SK-N-SH (cell line): ENCODE data around the gene DGCR6.
"Not testable (repeated sequence)": the region's sequence is repeated elsewhere in the genome, so short reads cannot be mapped to it uniquely, and the experiment has no call there.

Source experiments
- CHD2 ChIP-seq: fragments of 150-350 bp; IDR thresholded peaks from 2 replicates; pipeline ENCODE4 v1.6.1; 2018; ENCODE audit warnings: low read length; ENCODE audit not compliant: partially characterized antibody
- POLR2AphosphoS5 ChIP-seq: IDR thresholded peaks from 2 replicates; pipeline ENCODE4 v1.6.1; 2012; ENCODE audit warnings: low read depth, low read length
- RCOR1 ChIP-seq: fragments of 150-350 bp; IDR thresholded peaks from 2 replicates; pipeline ENCODE4 v1.6.1; 2017; ENCODE audit warnings: antibody characterized with exemption, low read length
- SIN3A ChIP-seq: IDR thresholded peaks from 2 replicates; pipeline ENCODE4 v1.6.1; 2012; ENCODE audit warnings: low read depth, mild to moderate bottlenecking, low read length, moderate library complexity, borderline replicate concordance
- YY1 ChIP-seq: IDR thresholded peaks from 2 replicates; pipeline ENCODE4 v1.4.0; 2012; ENCODE audit warnings: low read depth, mild to moderate bottlenecking
- TF ChIP-seq, protein P1 (sequence below): fragments of 200-600 bp; sonication (generic); IDR thresholded peaks from 2 replicates; pipeline ENCODE4 v1.6.1; 2017; ENCODE audit warnings: antibody characterized with exemption, mild to moderate bottlenecking, moderate library complexity
- TF ChIP-seq, protein P2 (sequence below): IDR thresholded peaks from 2 replicates; pipeline ENCODE4 v1.6.1; 2012; ENCODE audit warnings: mild to moderate bottlenecking, low read depth, low read length, moderate library complexity

DNA sequence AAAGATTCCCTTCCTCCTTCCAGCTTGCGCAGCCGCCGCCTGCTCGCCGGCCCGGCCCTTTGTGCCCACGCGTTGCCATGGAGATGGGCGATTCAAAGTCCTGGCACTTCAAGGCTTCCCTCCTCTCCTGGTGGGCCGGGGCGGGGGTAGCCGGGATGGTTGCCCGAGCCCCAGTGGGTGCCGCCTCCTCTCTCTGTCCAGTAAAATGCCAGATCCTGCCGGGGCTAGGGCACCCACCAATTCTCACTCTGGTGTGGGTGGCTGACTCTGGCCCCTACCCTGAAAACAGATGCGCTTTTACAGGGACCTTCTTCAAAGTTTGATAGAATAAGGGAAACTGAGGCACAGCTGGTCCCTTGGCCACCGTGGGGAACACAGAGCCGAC is 52.2 kb downstream of the DGCR6 start:
- not testable (repeated sequence) for TF ChIP-seq POLR2AphosphoS5, RCOR1, YY1, CHD2, SIN3A
- TF ChIP-seq, protein P1, sequence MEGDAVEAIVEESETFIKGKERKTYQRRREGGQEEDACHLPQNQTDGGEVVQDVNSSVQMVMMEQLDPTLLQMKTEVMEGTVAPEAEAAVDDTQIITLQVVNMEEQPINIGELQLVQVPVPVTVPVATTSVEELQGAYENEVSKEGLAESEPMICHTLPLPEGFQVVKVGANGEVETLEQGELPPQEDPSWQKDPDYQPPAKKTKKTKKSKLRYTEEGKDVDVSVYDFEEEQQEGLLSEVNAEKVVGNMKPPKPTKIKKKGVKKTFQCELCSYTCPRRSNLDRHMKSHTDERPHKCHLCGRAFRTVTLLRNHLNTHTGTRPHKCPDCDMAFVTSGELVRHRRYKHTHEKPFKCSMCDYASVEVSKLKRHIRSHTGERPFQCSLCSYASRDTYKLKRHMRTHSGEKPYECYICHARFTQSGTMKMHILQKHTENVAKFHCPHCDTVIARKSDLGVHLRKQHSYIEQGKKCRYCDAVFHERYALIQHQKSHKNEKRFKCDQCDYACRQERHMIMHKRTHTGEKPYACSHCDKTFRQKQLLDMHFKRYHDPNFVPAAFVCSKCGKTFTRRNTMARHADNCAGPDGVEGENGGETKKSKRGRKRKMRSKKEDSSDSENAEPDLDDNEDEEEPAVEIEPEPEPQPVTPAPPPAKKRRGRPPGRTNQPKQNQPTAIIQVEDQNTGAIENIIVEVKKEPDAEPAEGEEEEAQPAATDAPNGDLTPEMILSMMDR: not testable (repeated sequence)
- TF ChIP-seq, protein P2, sequence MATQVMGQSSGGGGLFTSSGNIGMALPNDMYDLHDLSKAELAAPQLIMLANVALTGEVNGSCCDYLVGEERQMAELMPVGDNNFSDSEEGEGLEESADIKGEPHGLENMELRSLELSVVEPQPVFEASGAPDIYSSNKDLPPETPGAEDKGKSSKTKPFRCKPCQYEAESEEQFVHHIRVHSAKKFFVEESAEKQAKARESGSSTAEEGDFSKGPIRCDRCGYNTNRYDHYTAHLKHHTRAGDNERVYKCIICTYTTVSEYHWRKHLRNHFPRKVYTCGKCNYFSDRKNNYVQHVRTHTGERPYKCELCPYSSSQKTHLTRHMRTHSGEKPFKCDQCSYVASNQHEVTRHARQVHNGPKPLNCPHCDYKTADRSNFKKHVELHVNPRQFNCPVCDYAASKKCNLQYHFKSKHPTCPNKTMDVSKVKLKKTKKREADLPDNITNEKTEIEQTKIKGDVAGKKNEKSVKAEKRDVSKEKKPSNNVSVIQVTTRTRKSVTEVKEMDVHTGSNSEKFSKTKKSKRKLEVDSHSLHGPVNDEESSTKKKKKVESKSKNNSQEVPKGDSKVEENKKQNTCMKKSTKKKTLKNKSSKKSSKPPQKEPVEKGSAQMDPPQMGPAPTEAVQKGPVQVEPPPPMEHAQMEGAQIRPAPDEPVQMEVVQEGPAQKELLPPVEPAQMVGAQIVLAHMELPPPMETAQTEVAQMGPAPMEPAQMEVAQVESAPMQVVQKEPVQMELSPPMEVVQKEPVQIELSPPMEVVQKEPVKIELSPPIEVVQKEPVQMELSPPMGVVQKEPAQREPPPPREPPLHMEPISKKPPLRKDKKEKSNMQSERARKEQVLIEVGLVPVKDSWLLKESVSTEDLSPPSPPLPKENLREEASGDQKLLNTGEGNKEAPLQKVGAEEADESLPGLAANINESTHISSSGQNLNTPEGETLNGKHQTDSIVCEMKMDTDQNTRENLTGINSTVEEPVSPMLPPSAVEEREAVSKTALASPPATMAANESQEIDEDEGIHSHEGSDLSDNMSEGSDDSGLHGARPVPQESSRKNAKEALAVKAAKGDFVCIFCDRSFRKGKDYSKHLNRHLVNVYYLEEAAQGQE: not testable (repeated sequence)
